HG03442 (cell line): Measurements from ENCODE around the gene TENM4.

ENCODE experiments used
- ATAC-seq: cut with Tn5 transposase; IDR thresholded peaks from one replicate; pipeline ENCODE4 v1.9.1; 2021; ENCODE audit warnings: mild to moderate bottlenecking, moderate library complexity; ENCODE audit not compliant: unreplicated experiment

TENM4 gene

GRCh38 chr11:78740199-78741071 is 700.4 kb downstream of the TENM4 start:
- ATAC-seq: no peak

DNA sequence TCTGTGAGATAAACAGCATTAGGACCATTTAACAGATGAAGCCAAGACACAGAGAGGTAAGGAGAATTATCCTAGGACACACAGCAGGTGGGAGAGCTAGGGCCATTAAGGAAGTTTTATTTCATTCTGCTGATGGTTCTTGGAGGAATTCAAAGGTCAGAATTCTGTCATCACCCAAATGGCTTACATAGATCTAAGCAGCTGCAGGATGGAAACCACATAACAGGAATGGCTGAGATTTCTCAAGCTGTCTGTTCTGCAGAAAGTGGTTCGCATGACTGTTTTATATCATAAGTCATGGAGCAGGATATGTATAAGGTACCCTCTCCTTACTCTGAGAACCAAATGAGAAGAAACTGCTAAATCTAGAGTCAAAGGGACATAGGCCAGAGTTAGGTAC is 702.9 kb downstream of the TENM4 start:
- no peak for ATAC-seq

- no peak for ATAC-seq
Observed at GRCh38 chr11:78737301-78737700, 703.5 kb downstream of the TENM4 start.

GRCh38 chr11:78735711-78736110 is 705.1 kb downstream of the TENM4 start:
- ATAC-seq: no peak

DNA sequence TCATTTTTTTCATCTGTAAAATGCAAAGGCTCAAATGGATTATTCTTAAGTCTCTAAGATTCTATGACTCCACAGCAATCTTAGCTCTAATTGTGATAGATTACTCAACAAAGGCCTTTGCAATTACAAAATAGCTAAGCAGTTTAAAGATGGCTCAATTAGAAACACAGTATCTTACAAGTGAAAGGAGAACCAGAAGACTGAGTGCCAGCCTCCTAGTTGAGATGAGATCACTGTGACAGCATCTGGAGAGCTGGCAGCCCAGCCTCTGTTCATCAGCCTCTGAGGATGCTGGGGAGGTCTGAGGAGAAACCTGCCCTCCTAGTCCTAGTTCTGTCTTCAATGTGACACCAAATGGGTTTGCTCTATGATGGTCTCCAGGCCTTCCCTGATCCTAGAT is 707.8 kb downstream of the TENM4 start:
- no peak for ATAC-seq

DNA sequence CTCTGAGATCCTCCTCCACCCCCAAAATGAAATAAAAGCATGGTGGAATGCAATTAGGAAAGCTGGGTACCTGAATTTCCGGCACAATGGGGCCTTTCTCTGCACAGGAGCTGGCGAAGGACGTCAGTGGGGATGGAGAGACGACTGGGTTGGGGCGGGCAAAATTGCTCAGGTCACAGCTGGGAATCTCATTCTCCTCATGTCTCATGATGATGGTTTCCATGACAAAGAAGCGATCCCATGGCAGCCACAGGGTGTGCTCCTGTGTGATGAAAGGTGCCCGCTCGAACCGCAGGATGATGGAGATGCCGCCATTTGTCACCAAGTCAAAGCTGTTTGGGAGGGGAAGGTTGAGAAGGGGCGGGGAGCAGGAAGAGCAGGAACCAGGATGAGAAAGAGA is 708.6 kb downstream of the TENM4 start:
- no peak for ATAC-seq

DNA sequence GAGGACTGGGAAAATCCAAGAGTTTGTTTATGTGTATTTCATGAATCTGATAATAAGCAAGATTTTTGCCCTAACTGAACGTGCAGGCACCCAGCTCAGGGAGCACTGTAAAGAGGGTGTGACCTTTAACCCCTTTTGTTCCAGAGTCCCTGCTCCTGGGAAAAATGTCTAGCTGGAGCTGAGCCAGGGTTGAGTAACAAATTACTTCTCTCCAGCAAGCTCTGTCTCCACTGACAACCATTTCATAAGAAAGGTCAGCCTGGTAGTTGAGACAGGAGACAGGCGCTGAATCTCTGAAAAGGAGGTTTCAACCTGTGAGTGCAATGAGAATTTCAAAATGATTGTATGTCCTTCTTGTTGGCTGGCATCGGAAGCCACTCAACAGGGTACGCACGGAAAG is 709.8 kb downstream of the TENM4 start:
- no peak for ATAC-seq

DNA sequence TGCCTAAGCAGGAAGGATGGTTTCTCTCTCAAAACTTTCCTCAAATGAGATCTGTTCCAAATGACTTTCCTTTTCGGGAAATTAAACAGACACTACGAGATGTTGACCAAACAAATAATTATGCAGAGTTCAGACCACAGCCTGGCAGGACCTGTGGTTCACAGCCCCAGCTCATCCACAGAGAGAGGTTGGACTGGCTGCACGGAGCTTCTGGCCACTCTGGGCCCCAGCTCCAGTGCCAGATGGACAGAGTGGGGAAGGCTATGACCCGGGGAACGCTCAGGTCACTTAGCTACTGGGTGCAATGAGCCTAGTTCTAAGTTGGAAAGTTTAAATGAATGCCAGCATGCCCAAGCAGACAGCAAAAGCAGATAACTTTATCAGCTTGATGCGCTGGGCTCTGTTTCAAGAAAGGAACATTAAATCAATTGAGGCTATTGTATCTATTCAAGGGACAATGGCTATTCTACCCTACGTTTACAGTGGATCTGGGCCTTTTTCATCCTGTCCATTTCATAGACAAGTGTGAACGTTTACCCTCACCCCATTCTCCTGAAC is 710.5 kb downstream of the TENM4 start:
- no peak for ATAC-seq

DNA sequence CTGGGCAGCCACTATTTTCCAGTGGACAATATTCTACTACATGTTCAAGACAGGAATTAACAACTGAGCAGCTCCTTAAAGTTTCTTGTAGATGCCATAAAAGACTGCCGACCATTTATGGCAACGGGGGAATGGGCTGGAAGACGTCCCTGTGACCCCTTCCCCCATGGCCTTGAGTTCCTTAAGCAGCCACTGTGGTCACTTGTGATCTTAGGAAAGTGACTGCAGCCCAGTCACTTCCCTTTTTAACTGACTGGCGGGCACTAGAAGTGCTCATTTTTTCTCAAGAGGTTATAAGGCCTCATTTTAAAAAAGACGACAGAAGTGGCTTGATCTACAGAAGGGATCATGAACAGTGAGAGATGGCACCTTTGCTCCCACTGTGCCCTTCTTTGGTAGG is 713.0 kb downstream of the TENM4 start:
- ATAC-seq: no peak

- ATAC-seq: no peak
Observed at GRCh38 chr11:78725200-78725599, 715.6 kb downstream of the TENM4 start.

- ATAC-seq: no peak
Observed at GRCh38 chr11:78722786-78723185, 718.0 kb downstream of the TENM4 start.

DNA sequence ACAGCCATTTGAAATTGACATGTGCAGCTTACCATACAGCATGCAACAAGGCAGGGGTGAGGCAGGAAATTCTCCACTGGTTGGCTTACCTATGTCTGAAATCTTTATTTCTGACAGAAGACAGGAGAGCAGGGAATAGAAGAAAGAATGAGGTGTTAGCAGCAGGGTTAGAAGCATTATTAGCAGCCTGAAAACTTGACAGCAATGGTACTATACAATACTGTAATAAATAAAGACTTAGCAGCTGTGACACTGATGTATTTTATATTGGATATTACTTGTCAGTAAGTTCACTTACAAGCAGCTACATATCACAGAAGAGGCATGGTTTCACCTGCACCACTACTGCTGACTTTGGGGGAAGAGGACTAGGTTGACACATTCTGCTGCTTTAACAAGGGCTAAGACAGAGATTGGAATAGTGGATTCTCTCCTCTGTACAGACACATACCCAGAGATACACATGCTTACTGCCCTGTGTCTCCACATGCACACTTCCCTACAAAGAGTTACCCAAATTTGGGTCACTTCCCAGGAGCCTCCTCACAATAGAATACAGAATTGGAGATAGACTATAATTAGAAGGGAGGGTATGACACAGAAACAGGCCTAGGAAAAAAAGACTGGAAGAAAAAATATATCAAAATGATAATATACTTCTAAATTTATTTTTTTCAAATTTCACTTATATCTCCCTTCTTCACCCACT is 720.4 kb downstream of the TENM4 start:
- no peak for ATAC-seq

GRCh38 chr11:78717041-78717440 is 723.8 kb downstream of the TENM4 start:
- no peak for ATAC-seq

- peak; percentile 68 for ATAC-seq
Observed at GRCh38 chr11:78715639-78716311, 725.1 kb downstream of the TENM4 start.

GRCh38 chr11:78714539-78714938 is 726.3 kb downstream of the TENM4 start:
- no peak for ATAC-seq

GRCh38 chr11:78711735-78712134 is 729.1 kb downstream of the TENM4 start:
- ATAC-seq: no peak

GRCh38 chr11:78710417-78710816 is 730.4 kb downstream of the TENM4 start:
- ATAC-seq: no peak

DNA sequence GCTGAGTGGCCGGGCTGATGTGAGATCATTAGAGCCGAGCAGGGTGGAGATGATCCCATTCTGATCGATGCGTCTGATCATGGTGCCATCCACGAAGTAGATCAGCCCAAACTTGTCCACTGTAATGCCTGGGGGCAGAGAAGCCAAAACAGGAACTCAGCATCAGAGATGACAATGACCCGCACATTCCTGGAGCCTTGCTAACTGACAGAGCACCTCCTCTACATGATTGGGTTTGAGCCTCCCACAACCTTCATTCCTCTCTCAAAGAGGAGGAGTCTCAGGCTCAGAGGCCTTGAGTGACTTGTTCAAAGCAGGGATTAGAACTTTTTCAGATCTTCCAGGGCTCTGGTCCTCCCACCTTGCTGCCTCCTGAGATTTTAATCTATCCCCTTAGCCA is 732.4 kb downstream of the TENM4 start:
- no peak for ATAC-seq

DNA sequence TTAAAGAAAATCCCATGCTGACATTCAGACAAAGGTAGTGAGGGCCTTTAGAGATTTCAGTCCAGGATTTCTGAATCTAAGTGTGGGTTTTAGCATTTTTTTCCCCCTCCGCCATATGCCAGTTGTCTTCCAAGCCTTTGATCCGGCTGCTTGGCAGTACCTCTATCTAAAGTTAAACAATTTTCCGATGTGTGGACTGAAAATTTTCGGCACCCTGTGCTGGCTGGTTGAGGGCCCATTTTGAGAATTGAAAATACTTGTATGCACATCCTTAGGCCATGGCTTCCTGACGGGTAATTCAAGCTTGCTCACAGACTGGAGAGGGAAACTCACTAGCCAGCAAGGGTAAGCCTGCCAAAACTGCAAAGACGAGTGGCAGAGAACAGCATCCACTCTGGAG is 734.3 kb downstream of the TENM4 start:
- ATAC-seq: no peak

- no peak for ATAC-seq
Observed at GRCh38 chr11:78704811-78705210, 736.0 kb downstream of the TENM4 start.

DNA sequence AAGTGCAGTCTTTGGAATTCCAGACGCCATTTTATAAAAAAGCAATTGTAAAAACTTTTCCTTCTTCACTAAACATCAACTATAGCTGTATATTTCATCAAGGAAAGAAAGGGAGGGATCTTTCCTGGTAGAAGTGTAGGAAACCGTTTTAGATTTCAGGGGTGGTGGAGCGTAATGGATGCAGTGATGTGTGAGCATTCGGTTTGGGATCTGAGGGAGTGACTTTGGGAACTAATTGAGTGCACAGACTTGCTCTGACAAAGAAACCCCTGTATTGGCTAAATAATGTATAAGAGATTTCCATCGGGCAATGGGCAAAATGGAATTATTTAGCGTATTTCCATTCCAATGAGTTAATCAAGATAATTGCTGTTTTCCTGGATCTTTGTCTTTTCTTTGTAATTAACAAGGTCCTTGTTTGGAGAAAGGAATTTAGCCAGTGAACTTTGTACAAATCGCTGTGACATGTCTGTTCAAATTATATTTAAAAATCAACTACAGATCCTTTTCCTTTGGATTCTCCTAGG is 741.2 kb downstream of the TENM4 start:
- no peak for ATAC-seq
